K562 (cell line): ENCODE measurements around the gene DHDDS. TPM values are rescaled to one million over a fixed set of nuclear protein-coding genes. Genes with fewer than 3 reads are reported as not detected.

Experiments used
- ATAC-seq: fragments of 200-7000 bp; cut with Tn5 transposase; 3 replicates; pipeline ENCODE4 v1.9.1; 2020; ENCODE audit warnings: moderate library complexity
- BruUV-seq: library from RNA; stranded (reverse); fragments of 400-500 nt; replicated peaks from 2 replicates; lab custom pipeline; 2021; lab: Mats Ljungman, UMichigan
- CTCF ChIA-PET: fragments of 300-600 bp; formaldehyde crosslinking; extraction: SDS; loops from one replicate; lab custom pipeline; 2021; ENCODE audit warnings: low intra/inter-chr PET ratio; lab: Yijun Ruan, JAX
- POLR2A ChIA-PET: fragments of 300-600, 350-650 bp; sonication (Branson Sonifier 250); formaldehyde crosslinking; extraction: SDS; loops from one replicate; lab custom pipeline; 2021; ENCODE audit warnings: antibody characterized with exemption, inconsistent platforms; lab: Yijun Ruan, JAX
- DNase-seq, 4 experiments: peaks; one replicate each; pipeline versions ENCODE4 v3.0.0 to v3.0.0-alpha.2; 2011 to 2018; ENCODE audit warnings: low spot score in 3 of 4, mixed read lengths in 3 of 4; ENCODE audit errors: extremely low read depth in 1 of 4
- FAIRE-seq: peaks from 2 replicates; lab custom pipeline; 2011; peaks lifted over from hg19 to GRCh38; lab: Jason Lieb, UNC
- H2AFZ ChIP-seq: 2 replicates; pipeline ENCODE4 v1.6.0; 2011; ENCODE audit warnings: low read depth, low read length, control low read depth, inconsistent platforms
- H3K27ac ChIP-seq: fragments of 200-600 bp; 3 replicates; pipeline ENCODE4 v1.8.0; 2011; ENCODE audit warnings: low read depth, mild to moderate bottlenecking, control low read depth, inconsistent platforms, low read length, moderate library complexity, mixed read lengths; ENCODE audit errors: extremely low read depth
- H3K27me3 ChIP-seq, 2 experiments: fragments of 300-600 bp in 1 of 2; 2 replicates in 1 of 2; 3 replicates in 1 of 2; pipeline versions ENCODE4 v1.6.0 to v1.8.0; 2011; ENCODE audit warnings: inconsistent platforms in 2 of 2, low read length in 2 of 2, mild to moderate bottlenecking in 1 of 2, mixed read lengths in 1 of 2, moderate library complexity in 1 of 2; ENCODE audit not compliant: control insufficient read depth in 2 of 2, insufficient read depth in 2 of 2
- H3K36me3 ChIP-seq: fragments of 300-600 bp; 3 replicates; pipeline ENCODE4 v1.8.0; 2011; ENCODE audit warnings: mild to moderate bottlenecking, low read length, inconsistent platforms; ENCODE audit not compliant: control insufficient read depth, insufficient read depth
- H3K4me1 ChIP-seq, 2 experiments: fragments of 200-600 bp in 1 of 2; replicated peaks in 1 of 2; 2 replicates in 1 of 2; 3 replicates in 1 of 2; pipeline versions ENCODE4 v1.5.1 to v1.8.0; 2011; ENCODE audit warnings: inconsistent platforms in 2 of 2, low read length in 2 of 2, mild to moderate bottlenecking in 1 of 2, mixed read lengths in 1 of 2, moderate library complexity in 1 of 2; ENCODE audit not compliant: control insufficient read depth in 2 of 2, insufficient read depth in 2 of 2
- H3K4me2 ChIP-seq: 2 replicates; pipeline ENCODE4 v1.6.1; 2011; ENCODE audit warnings: low read length, control low read depth, inconsistent platforms, mixed read lengths; ENCODE audit not compliant: insufficient read depth
- H3K4me3 ChIP-seq: fragments of 200-600 bp; sonication (generic), shearing (Covaris generic); 2 replicates; pipeline ENCODE4 v1.5.1; 2016; ENCODE audit warnings: control low read depth, inconsistent platforms
- H3K79me2 ChIP-seq: fragments of 200-600 bp; 3 replicates; pipeline ENCODE4 v1.8.0; 2011; ENCODE audit warnings: low read length, inconsistent platforms; ENCODE audit not compliant: control insufficient read depth, insufficient read depth
- H3K9ac ChIP-seq, 2 experiments: 2 replicates each; pipeline versions ENCODE4 v1.6.0 to v1.6.1; 2011; ENCODE audit warnings: low read depth in 2 of 2, low read length in 2 of 2, control low read depth in 1 of 2, inconsistent platforms in 1 of 2, mild to moderate bottlenecking in 1 of 2, mixed read lengths in 1 of 2; ENCODE audit not compliant: insufficient read depth in 1 of 2
- H3K9me1 ChIP-seq: one replicate; pipeline ENCODE4 v1.6.0; 2011; ENCODE audit warnings: inconsistent platforms, mild to moderate bottlenecking, low read length, moderate library complexity; ENCODE audit not compliant: control insufficient read depth, insufficient read depth
- H3K9me3 ChIP-seq: replicated peaks from 2 replicates; pipeline ENCODE4 v1.5.1; 2011; ENCODE audit warnings: low read depth, low read length, inconsistent platforms; ENCODE audit not compliant: control insufficient read depth, insufficient read depth
- H4K20me1 ChIP-seq: replicated peaks from 2 replicates; pipeline ENCODE4 v1.6.1; 2011; ENCODE audit warnings: low read length, inconsistent platforms, mixed read lengths; ENCODE audit not compliant: control insufficient read depth, insufficient read depth
- CEBPZ ChIP-seq: fragments of 150-350 bp; IDR thresholded peaks from 2 replicates; pipeline ENCODE4 v1.6.1; 2014; ENCODE audit warnings: low read depth, mild to moderate bottlenecking, low read length, borderline replicate concordance
- CREM ChIP-seq: IDR thresholded peaks from 2 replicates; pipeline ENCODE4 v1.6.1; 2014; ENCODE audit warnings: antibody characterized with exemption, low read depth
- JUND ChIP-seq, 2 experiments: IDR thresholded peaks; 2 replicates in 1 of 2; 3 replicates in 1 of 2; pipeline ENCODE4 v1.6.1; 2011; ENCODE audit warnings: borderline replicate concordance in 2 of 2, low read depth in 2 of 2, low read length in 2 of 2, improper control_type of control experiment in 1 of 2, missing biosample characterization in 1 of 2, missing genetic modification characterization in 1 of 2, missing genetic modification reagents in 1 of 2
- KLF1 ChIP-seq: fragments of 450-650 bp; IDR thresholded peaks from 2 replicates; pipeline ENCODE4 v1.6.1; 2016; ENCODE audit warnings: missing genetic modification characterization, missing compliant biosample characterization
- RBM39 ChIP-seq: fragments of 200-400 bp; formaldehyde crosslinking; optimal IDR thresholded peaks from 2 replicates; pipeline ENCODE3; 2018; ENCODE audit warnings: low read depth, low read length
- WGBS: fragments of 100-300 bp; shearing (Covaris generic); methylation state at CpG from one replicate; pipeline ENCODE4 v1.1.6; 2016; ENCODE audit warnings: low coverage, mixed read lengths; ENCODE audit not compliant: insufficient coverage; ENCODE audit errors: missing lambda C conversion rate; 5-methylcytosine and 5-hydroxymethylcytosine counted together
- in situ Hi-C: fragments of 300-500 bp; cut with MboI; formaldehyde crosslinking; loops from 4 replicates; pipeline ENCODE4 v1.15.0; 2018; ENCODE audit warnings: inconsistent platforms, mixed read lengths
- intact Hi-C: fragments of 100-400 bp; cut with micrococcal nuclease; formaldehyde crosslinking; loops from 2 replicates; pipeline ENCODE4 v1.14.2; 2022
- polyA plus RNA-seq, 8 experiments: library from polyadenylated mRNA; depleted of rRNA in 4 of 8; stranded (reverse) in 5 of 8; unstranded in 3 of 8; fragments of >200 nt; fragmentation: Nextera tagmentation in 2 of 8; fragmentation: Illumina TruSeq in 1 of 8; extraction: Ambion mirVana in 2 of 8; extraction: Trizol in 1 of 8; gene quantifications; 2 replicates each; pipeline versions ENCODE4 v1.2.1 to v1.2.3, GENCODE V29; 2011 to 2014; ENCODE audit warnings: inconsistent platforms in 1 of 8, missing spikeins in 1 of 8
- total RNA-seq, 7 experiments: library from RNA; depleted of rRNA in 6 of 7; stranded (reverse); fragments of >200 nt in 6 of 7; fragmentation: Illumina TruSeq in 2 of 7; extraction: Trizol in 2 of 7; gene quantifications; 2 replicates each; pipeline versions ENCODE4 v1.2.1 to v1.2.3, GENCODE V29; 2011 to 2021; ENCODE audit warnings: low replicate concordance in 1 of 7
- TF ChIP-seq, protein P1 (sequence below), 2 experiments: fragments of 450-650 bp in 1 of 2; sonication (generic) in 1 of 2; formaldehyde crosslinking; conservative IDR thresholded peaks; 2 replicates each; pipeline versions ENCODE4 v1.4.0 to v1.8.1; 2020 to 2022; ENCODE audit warnings: mild to moderate bottlenecking in 1 of 2, missing genetic modification reagents in 1 of 2

The DHDDS gene
- total and polyA plus RNA-seq, 9 of the 15 experiments (the other 6 are each of a cell fraction or from before 2014, with no cell fraction given) = 33.3 to 55.0 (median 44.3) TPM

DNA sequence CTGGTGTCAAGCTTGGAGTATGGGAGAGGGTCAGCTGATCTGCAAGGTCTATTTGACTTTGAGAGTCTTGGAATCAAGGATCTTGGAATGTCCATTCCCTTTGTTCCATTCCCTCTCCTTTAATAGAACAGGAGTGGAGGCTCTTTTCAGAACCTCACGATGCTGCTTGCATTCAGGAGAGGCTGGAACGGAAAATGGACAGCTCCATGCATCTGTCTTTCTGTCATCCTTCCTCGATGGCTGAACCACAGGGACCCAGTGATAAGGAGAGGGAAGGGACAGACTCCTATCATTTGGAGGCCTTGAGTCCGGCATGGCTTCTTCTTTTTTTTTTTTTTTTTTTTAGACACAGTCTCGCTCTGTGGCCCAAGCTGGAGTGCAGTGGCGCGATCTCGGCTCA, 36.4 kb upstream of the DHDDS start (continued):
- TF ChIP-seq, protein P1, sequence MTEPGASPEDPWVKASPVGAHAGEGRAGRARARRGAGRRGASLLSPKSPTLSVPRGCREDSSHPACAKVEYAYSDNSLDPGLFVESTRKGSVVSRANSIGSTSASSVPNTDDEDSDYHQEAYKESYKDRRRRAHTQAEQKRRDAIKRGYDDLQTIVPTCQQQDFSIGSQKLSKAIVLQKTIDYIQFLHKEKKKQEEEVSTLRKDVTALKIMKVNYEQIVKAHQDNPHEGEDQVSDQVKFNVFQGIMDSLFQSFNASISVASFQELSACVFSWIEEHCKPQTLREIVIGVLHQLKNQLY (CRISPR knock-in tag; conservative IDR thresholded peaks at IDR 0.05) = no peak
- TF ChIP-seq RBM39 = no peak

GRCh38 chr1:26399034-26399433, 33.1 kb upstream of the DHDDS start:
- no peak for FAIRE-seq
- in situ Hi-C loops (no loop called here), intact Hi-C loops (no loop called here)
- CTCF ChIA-PET = no interaction called here
- 7% methylated on average over 3 of the region's 3 CpGs for WGBS
- Histone ChIP-seq H3K4me1 (peaks cover 0 to 3% of the 10 kb centered on the region in 2 experiments; a peak in 2 of 5 replicates), H3K9me3 (no peaks in the 10 kb centered on the region), H3K4me2 (no peak overlapping the region), H3K27me3 (peaks cover 4 to 11% of the 10 kb centered on the region in 2 experiments; a peak in 3 of 5 replicates), H3K9ac (no peak overlapping the region), H3K4me3 (no peak overlapping the region), H3K9me1 (no peaks in the 10 kb centered on the region), H3K36me3 (no peaks in the 10 kb centered on the region), H4K20me1 (no peaks in the 10 kb centered on the region), H2AFZ (no peak overlapping the region), H3K79me2 (no peaks in the 10 kb centered on the region), H3K27ac (no peak overlapping the region)
- no TSS peak for BruUV-seq
- POLR2A ChIA-PET = no interaction called here
- DNase-seq = no peak
- ATAC-seq = no peak
- TF ChIP-seq KLF1 (tag) (no peak), CREM (no peak), CEBPZ (no peak), JUND (IDR thresholded peaks at IDR 0.05; ENCODE audit: borderline replicate concordance, low read depth, low read length) (no peak), JUND (tag; IDR thresholded peaks at IDR 0.05; ENCODE audit: borderline replicate concordance, low read depth, low read length) (no peak)
